Neutrophil (primary cell): ENCODE results near the gene CPSF4L.

Experiments used
- H3K27ac ChIP-seq: fragments of 200-600 bp; sonication (generic); 2 replicates; pipeline ENCODE4 v1.5.1; 2016; ENCODE audit warnings: mild to moderate bottlenecking, moderate library complexity
- H3K27me3 ChIP-seq: fragments of 200-600 bp; sonication (generic); 2 replicates; pipeline ENCODE4 v1.6.0; 2016; ENCODE audit warnings: mild to moderate bottlenecking
- H3K36me3 ChIP-seq: fragments of 200-600 bp; sonication (generic); 2 replicates; pipeline ENCODE4 v1.5.1; 2017
- H3K4me1 ChIP-seq, 2 experiments: fragments of 200-600 bp in 1 of 2; sonication (generic) in 1 of 2; 1 replicate in 1 of 2; 2 replicates in 1 of 2; pipeline versions ENCODE4 v1.5.1 to v1.6.1; 2013 to 2016; ENCODE audit warnings: low read depth in 1 of 2, low read length in 1 of 2, mild to moderate bottlenecking in 1 of 2, moderate library complexity in 1 of 2; ENCODE audit not compliant: control insufficient read depth in 1 of 2, insufficient read depth in 1 of 2
- H3K4me3 ChIP-seq, 2 experiments: fragments of 200-600 bp in 1 of 2; sonication (generic) in 1 of 2; 1 replicate in 1 of 2; 2 replicates in 1 of 2; pipeline ENCODE4 v1.5.1; 2013 to 2016; ENCODE audit warnings: low read depth in 1 of 2, low read length in 1 of 2, mild to moderate bottlenecking in 1 of 2, moderate library complexity in 1 of 2
- H3K9me3 ChIP-seq: fragments of 200-600 bp; sonication (generic); 2 replicates; pipeline ENCODE4 v1.5.1; 2016
- TF ChIP-seq, protein P1 (sequence below): fragments of 200-600 bp; sonication (generic); IDR thresholded peaks from 2 replicates; pipeline ENCODE4 v1.5.1; 2016; ENCODE audit warnings: antibody characterized with exemption

The CPSF4L gene

DNA sequence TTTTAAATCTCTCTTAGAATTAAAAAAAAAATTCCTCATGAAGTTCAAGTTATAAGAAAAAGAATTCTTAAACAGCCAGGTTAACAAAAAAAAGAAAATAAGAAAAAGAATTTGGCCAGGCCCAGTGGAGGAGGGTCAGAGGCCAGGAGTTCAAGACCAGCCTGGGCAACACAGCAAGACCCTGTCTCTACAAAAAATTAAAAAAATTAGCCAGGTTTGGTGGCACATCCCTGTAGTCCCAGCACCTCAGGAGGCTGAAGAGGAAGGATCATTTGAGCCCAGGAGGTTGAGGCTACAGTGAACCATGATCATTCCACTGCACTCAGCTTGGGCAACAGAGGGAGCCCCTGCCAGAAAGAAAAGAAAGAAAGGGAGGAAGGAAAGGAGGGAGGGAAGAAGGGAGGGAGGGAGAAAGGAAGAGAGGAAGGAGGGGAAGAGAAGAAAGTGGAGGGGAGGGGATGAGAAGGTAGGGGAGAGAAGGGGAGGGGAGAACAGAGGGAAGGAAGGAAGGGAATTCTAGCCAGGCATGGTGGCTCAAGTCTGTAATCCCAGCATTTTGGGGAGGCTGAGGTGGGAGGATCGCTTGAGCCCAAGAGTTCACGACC is 38.0 kb downstream of the CPSF4L start:
- Histone ChIP-seq H3K27ac (no peak overlapping the region), H3K9me3 (no peaks in the 10 kb centered on the region), H3K36me3 (peaks cover 6% of the 10 kb centered on the region), H3K27me3 (no peaks in the 10 kb centered on the region), H3K4me1 (no peaks in the 10 kb centered on the region), H3K4me3 (no peak overlapping the region)
- TF ChIP-seq, protein P1, sequence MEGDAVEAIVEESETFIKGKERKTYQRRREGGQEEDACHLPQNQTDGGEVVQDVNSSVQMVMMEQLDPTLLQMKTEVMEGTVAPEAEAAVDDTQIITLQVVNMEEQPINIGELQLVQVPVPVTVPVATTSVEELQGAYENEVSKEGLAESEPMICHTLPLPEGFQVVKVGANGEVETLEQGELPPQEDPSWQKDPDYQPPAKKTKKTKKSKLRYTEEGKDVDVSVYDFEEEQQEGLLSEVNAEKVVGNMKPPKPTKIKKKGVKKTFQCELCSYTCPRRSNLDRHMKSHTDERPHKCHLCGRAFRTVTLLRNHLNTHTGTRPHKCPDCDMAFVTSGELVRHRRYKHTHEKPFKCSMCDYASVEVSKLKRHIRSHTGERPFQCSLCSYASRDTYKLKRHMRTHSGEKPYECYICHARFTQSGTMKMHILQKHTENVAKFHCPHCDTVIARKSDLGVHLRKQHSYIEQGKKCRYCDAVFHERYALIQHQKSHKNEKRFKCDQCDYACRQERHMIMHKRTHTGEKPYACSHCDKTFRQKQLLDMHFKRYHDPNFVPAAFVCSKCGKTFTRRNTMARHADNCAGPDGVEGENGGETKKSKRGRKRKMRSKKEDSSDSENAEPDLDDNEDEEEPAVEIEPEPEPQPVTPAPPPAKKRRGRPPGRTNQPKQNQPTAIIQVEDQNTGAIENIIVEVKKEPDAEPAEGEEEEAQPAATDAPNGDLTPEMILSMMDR: no peak

DNA sequence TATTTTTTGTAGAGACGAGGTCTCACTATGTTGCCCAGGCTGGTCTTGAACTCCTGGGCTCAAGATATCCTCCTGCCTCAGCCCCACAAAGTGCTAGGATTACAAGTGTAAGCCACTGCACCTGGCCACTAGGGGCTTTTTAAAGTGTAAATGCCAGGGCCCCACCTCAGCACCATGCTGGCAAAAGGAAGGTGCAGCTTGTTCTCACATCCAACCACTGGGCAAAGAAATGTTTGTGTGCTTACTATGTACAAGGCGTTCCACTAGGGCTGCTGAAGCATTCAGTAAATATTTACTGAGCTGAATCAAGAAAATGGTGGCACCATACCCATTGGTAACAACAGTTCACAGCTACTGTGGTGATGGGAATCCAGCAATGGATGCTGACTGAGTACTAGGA is 46.2 kb downstream of the CPSF4L start:
- H3K27ac ChIP-seq: no peak overlapping the region
- H3K9me3 ChIP-seq: no peaks in the 10 kb centered on the region
- H3K4me1 ChIP-seq: no peaks in the 10 kb centered on the region
- H3K4me3 ChIP-seq: no peak overlapping the region
- H3K36me3 ChIP-seq: peaks cover 43% of the 10 kb centered on the region
- TF ChIP-seq, protein P1: no peak
- H3K27me3 ChIP-seq: no peaks in the 10 kb centered on the region

DNA sequence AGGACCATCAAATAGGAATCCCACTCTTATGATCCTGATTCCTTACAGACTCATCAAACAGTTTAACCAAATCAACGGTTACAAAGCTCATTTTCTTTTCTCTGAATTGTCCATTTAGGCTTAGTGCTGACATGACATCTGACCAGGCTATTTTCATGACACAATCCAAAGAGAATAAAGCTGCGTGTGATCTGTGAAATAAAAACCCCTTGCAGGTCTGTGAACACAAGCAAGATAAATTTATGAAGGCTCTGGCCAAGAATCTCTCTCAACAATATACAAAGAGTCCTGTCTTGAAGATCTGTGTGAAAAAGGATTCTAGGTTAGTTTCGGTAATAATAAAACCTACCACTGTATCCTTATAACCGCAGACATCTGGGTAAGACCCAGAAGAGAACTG is 46.8 kb downstream of the CPSF4L start:
- Histone ChIP-seq H3K4me1 (no peaks in the 10 kb centered on the region), H3K36me3 (peaks cover 47% of the 10 kb centered on the region), H3K4me3 (no peak overlapping the region), H3K27ac (no peak overlapping the region), H3K9me3 (no peaks in the 10 kb centered on the region), H3K27me3 (no peaks in the 10 kb centered on the region)
- TF ChIP-seq, protein P1: no peak

DNA sequence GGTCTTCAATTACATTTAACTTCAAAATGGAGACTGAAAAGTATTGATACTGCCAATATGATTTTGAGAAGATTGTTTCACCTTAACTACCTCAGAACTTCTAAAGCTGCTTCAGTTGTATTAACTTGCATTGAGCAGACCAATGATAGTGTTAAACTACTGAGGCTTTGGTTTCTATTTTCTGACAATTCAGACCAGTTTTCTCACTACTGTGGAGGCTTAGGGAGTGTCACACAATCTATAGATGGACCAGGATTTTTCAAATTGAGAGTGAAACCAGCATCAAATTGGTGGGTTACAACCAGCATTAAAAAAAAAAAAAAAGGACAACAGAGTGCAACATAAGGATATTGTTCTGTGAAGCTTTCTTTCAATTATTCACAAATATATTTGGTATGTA is 47.7 kb downstream of the CPSF4L start:
- H3K27ac ChIP-seq: no peak overlapping the region
- no peaks in the 10 kb centered on the region for H3K9me3 ChIP-seq
- TF ChIP-seq, protein P1: no peak
- no peak overlapping the region for H3K4me3 ChIP-seq
- peaks cover 52% of the 10 kb centered on the region for H3K36me3 ChIP-seq
- no peaks in the 10 kb centered on the region for H3K27me3 ChIP-seq
- no peaks in the 10 kb centered on the region for H3K4me1 ChIP-seq

DNA sequence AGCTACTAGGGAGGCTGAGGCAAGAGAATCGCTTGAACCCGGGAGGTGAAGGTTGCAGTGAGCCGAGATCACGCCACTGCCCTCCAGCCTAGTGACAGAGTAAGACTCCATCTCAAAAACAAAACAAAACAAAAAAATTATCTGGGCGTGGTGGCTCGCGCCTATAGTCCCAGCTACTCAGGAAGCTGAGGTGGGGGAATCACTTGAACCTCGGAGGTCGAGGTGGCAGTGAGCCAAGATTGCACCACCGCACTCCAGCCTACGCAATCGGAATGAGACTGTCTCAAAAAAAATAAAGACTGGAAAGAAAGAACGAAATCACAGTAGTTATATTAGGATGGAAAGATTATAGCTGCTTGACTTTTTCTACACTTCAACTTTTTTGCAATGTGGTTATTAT is 49.9 kb downstream of the CPSF4L start:
- peaks cover 62% of the 10 kb centered on the region for H3K36me3 ChIP-seq
- H3K4me3 ChIP-seq: no peak overlapping the region
- TF ChIP-seq, protein P1: no peak
- no peaks in the 10 kb centered on the region for H3K4me1 ChIP-seq
- no peaks in the 10 kb centered on the region for H3K9me3 ChIP-seq
- no peak overlapping the region for H3K27ac ChIP-seq
- no peaks in the 10 kb centered on the region for H3K27me3 ChIP-seq
